ENCODE measurements around the gene CIB4. TPM values are rescaled to one million over a fixed set of nuclear protein-coding genes. Genes with fewer than 3 reads are reported as not detected.

Gene CIB4
- total RNA-seq, 1 donor from 2014 or later: not detected

DNA sequence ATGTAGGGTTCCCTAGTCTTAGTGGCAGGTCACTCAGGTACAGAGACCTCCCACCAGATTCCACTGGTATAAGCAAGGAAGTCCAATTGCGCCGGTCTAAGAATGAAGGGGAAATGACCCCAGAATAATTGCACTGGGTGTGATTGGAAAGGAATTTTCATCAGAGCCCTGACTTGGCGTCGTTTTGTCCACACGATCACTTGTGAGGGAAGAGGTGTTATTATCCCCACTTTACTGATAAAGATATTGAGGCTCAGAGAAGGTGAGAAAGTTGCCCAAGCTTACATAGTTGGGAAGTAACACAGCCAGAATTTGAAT lies 61.5 kb downstream of the CIB4 start:
- peaks cover 12% of the 10 kb centered on the region for H3K27me3 Mint-ChIP-seq (ENCODE audit: unreplicated experiment)

DNA sequence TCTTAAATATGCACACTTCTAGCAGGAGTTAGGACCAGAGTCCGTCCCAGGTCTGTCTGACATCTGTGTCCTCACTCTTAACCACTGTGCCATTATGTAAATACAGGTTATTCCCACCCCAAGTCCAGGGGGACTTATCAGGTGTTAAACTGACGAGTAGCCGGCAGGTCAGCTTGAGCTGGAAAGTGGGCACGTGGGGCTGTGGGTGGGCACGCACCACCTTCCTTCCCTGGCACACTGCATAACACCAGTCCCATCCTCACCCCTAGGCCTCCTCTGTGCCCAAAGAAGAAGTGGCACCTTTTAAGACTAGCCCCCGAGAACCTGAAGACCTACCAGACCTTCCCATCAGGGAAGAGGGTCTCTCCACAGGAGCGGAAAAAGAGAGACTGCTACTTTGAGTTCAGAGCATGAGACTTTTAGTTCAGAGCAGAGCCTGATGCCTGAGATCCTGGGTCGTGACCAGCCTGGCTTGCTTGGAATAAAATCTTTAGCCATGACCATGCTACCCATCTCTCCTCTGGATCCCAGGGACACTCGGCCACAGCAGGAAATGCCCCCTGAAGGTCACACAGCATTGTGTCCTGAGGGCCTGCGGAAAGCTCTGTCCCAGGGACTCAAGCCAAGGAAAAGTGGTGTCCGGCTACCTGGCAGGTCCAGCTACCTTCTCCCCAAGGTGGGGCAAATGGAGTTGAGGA lies 62.0 kb downstream of the CIB4 start:
- Mint-ChIP-seq H3K36me3 (ENCODE audit: unreplicated experiment) (no peaks in the 10 kb centered on the region), H3K27me3 (ENCODE audit: unreplicated experiment) (peaks cover 13% of the 10 kb centered on the region), H3K4me3 (ENCODE audit: unreplicated experiment) (no peak overlapping the region), H3K27ac (ENCODE audit: unreplicated experiment) (no peak overlapping the region), H3K4me1 (ENCODE audit: low read depth, unreplicated experiment) (peaks cover 3% of the 10 kb centered on the region), H3K9me3 (ENCODE audit: unreplicated experiment) (peaks cover 3% of the 10 kb centered on the region)
- DNase-seq: peak; percentile 8
- no peak for TF ChIP-seq CTCF (IDR thresholded peaks at IDR 0.05; ENCODE audit: partially characterized antibody, unreplicated experiment)

More for the DNA sequence above, 61.5 kb downstream of the CIB4 start:
- no peak for DNase-seq
- H3K4me1 Mint-ChIP-seq (ENCODE audit: low read depth, unreplicated experiment): peaks cover 3% of the 10 kb centered on the region
- H3K9me3 Mint-ChIP-seq (ENCODE audit: unreplicated experiment): peaks cover 2% of the 10 kb centered on the region
- TF ChIP-seq CTCF (IDR thresholded peaks at IDR 0.05; ENCODE audit: partially characterized antibody, unreplicated experiment): no peak
- no peak overlapping the region for H3K27ac Mint-ChIP-seq (ENCODE audit: unreplicated experiment)
- H3K36me3 Mint-ChIP-seq (ENCODE audit: unreplicated experiment): no peaks in the 10 kb centered on the region
- H3K4me3 Mint-ChIP-seq (ENCODE audit: unreplicated experiment): no peak overlapping the region

DNA sequence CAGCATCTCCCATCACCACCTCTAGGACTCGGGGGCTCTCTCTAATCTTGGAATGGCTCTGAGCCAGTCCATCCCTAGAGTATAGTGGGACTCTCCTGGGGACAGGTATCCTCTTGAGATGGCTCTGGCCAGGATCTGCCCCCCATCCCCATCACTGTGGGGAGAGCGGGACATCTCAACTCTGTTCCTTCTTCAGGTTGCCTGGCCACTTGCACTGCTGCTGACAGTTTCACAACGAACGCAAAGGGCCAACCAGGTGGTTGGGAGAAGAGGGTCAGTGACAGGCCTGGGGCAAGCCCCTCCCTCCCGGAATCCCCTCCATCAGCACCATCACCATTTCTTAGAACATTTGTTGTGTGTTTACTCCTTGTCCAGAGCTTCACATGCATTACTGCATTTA lies 62.6 kb downstream of the CIB4 start:
- Mint-ChIP-seq H3K9me3 (ENCODE audit: unreplicated experiment) (peaks cover 4% of the 10 kb centered on the region), H3K4me3 (ENCODE audit: unreplicated experiment) (no peak overlapping the region), H3K4me1 (ENCODE audit: low read depth, unreplicated experiment) (peaks cover 3% of the 10 kb centered on the region), H3K27ac (ENCODE audit: unreplicated experiment) (no peak overlapping the region), H3K27me3 (ENCODE audit: unreplicated experiment) (peaks cover 15% of the 10 kb centered on the region), H3K36me3 (ENCODE audit: unreplicated experiment) (no peaks in the 10 kb centered on the region)
- DNase-seq: no peak
- no peak for TF ChIP-seq CTCF (IDR thresholded peaks at IDR 0.05; ENCODE audit: partially characterized antibody, unreplicated experiment)

- no peak overlapping the region for H3K4me3 Mint-ChIP-seq (ENCODE audit: unreplicated experiment)
- peaks cover 4% of the 10 kb centered on the region for H3K9me3 Mint-ChIP-seq (ENCODE audit: unreplicated experiment)
- H3K27ac Mint-ChIP-seq (ENCODE audit: unreplicated experiment): no peak overlapping the region
- H3K4me1 Mint-ChIP-seq (ENCODE audit: low read depth, unreplicated experiment): peaks cover 3% of the 10 kb centered on the region
- no peaks in the 10 kb centered on the region for H3K36me3 Mint-ChIP-seq (ENCODE audit: unreplicated experiment)
- TF ChIP-seq CTCF (IDR thresholded peaks at IDR 0.05; ENCODE audit: partially characterized antibody, unreplicated experiment): peak; percentile 74
- peaks cover 15% of the 10 kb centered on the region for H3K27me3 Mint-ChIP-seq (ENCODE audit: unreplicated experiment)
- no peak for DNase-seq
Observed at GRCh38 chr2:26578113-26578458, 63.1 kb downstream of the CIB4 start.

DNA sequence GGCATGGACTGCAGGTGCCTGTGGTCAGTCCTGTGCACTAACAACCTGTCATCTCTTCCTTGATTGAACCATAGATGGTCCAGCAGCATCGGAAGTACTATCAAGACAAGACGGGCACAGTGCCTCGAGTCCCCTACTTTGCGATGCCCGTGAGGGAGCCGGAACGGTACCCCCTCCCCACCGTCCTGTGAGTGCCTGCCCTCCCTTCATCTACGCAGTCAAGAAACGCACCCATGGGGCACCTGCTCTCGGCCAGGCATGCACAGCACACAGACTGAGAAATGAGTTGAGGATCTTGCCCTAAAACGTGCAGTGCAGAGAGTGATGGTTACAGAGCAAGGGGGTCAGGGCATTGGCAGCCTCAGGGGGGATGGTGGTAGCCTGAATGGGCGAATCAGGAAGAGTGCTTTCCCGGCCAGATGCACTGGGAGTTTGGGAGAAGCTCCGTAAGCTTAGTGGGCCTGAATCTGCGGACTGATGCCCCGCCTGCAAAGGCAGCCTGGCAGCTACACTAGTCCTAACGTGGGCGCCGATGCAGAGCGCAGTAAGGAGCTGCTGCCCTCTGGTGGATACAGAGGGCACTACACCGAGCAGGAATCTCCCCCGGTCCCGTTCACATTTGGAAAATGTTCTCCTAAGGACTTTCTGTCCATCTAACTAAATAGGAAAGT lies 63.6 kb downstream of the CIB4 start:
- H3K27me3 Mint-ChIP-seq (ENCODE audit: unreplicated experiment): peaks cover 15% of the 10 kb centered on the region
- no peaks in the 10 kb centered on the region for H3K36me3 Mint-ChIP-seq (ENCODE audit: unreplicated experiment)
- peak overlapping the region; percentile 43 for H3K27ac Mint-ChIP-seq (ENCODE audit: unreplicated experiment)
- peaks cover 3% of the 10 kb centered on the region for H3K4me1 Mint-ChIP-seq (ENCODE audit: low read depth, unreplicated experiment)
- DNase-seq: peak; percentile 84
- H3K9me3 Mint-ChIP-seq (ENCODE audit: unreplicated experiment): peaks cover 6% of the 10 kb centered on the region
- TF ChIP-seq CTCF (IDR thresholded peaks at IDR 0.05; ENCODE audit: partially characterized antibody, unreplicated experiment): peak; percentile 99
- no peak overlapping the region for H3K4me3 Mint-ChIP-seq (ENCODE audit: unreplicated experiment)
